A673 (cell line): Measurements from ENCODE around the gene AP3B2. TPM values are rescaled to one million over a fixed set of nuclear protein-coding genes. Genes with fewer than 3 reads are reported as not detected.
A peak's percentile ranks its signal among the peaks of the same experiment; 100 is the strongest.
"Not testable (repeated sequence)": the region's sequence is repeated elsewhere in the genome, so short reads cannot be mapped to it uniquely, and the experiment has no call there.

Experiments
- BruUV-seq: library from RNA; stranded (reverse); fragments of 400-500 nt; replicated peaks from 2 replicates; lab custom pipeline; 2021; lab: Mats Ljungman, UMichigan
- CTCF ChIA-PET: fragments of 300-600 bp; sonication (Branson Sonifier 250); formaldehyde crosslinking; loops from one replicate; lab custom pipeline; 2022; ENCODE audit warnings: antibody characterized with exemption; lab: Charles Lee
- POLR2A ChIA-PET: fragments of 300-600 bp; sonication (Branson Sonifier 250); formaldehyde crosslinking; loops from one replicate; lab custom pipeline; 2022; ENCODE audit warnings: antibody characterized with exemption; ENCODE audit not compliant: low non-redundant PET; lab: Charles Lee
- DNase-seq: peaks from one replicate; pipeline ENCODE4 v3.0.0-alpha.2; 2015; ENCODE audit warnings: low spot score
- H3K27ac ChIP-seq: fragments of 200-600 bp; sonication (generic); 2 replicates; pipeline ENCODE4 v1.5.1; 2016; ENCODE audit warnings: mixed run types, low read depth, mild to moderate bottlenecking, mixed read lengths, antibody characterized with exemption, low read length; ENCODE audit not compliant: poor library complexity, severe bottlenecking
- H3K27me3 ChIP-seq: fragments of 200-600 bp; sonication (generic); replicated peaks from 2 replicates; pipeline ENCODE4 v1.6.1; 2017; ENCODE audit warnings: mixed run types, low read depth, mild to moderate bottlenecking, mixed read lengths, antibody characterized with exemption, low read length; ENCODE audit not compliant: insufficient read depth, poor library complexity
- H3K36me3 ChIP-seq: fragments of 200-600 bp; sonication (generic); 2 replicates; pipeline ENCODE4 v1.6.1; 2016; ENCODE audit warnings: mixed run types, mild to moderate bottlenecking, mixed read lengths, antibody characterized with exemption, low read length; ENCODE audit not compliant: insufficient read depth, poor library complexity, severe bottlenecking
- H3K4me1 ChIP-seq: fragments of 200-600 bp; sonication (generic); 2 replicates; pipeline ENCODE4 v1.6.1; 2017; ENCODE audit warnings: mixed run types, mild to moderate bottlenecking, mixed read lengths, antibody characterized with exemption, low read length; ENCODE audit not compliant: insufficient read depth, poor library complexity, severe bottlenecking
- H3K4me3 ChIP-seq: fragments of 200-600 bp; sonication (generic); 2 replicates; pipeline ENCODE4 v1.5.1; 2016; ENCODE audit warnings: low read depth, mixed run types, mild to moderate bottlenecking, mixed read lengths, low read length; ENCODE audit not compliant: poor library complexity, severe bottlenecking
- H3K9me3 ChIP-seq: fragments of 200-600 bp; sonication (generic); 2 replicates; pipeline ENCODE4 v1.6.1; 2016; ENCODE audit warnings: mixed run types, low read depth, mild to moderate bottlenecking, mixed read lengths, antibody characterized with exemption, low read length; ENCODE audit not compliant: poor library complexity, severe bottlenecking
- EZH2 ChIP-seq: fragments of 200-600 bp; sonication (generic); IDR thresholded peaks from 2 replicates; pipeline ENCODE4 v1.6.1; 2017; ENCODE audit warnings: borderline replicate concordance, low read depth, mild to moderate bottlenecking, mixed read lengths, antibody characterized with exemption, low read length; ENCODE audit not compliant: poor library complexity, severe bottlenecking
- intact Hi-C: fragments of 100-400 bp; cut with micrococcal nuclease; formaldehyde crosslinking; loops from one replicate; pipeline ENCODE4 v1.10.0; 2022; ENCODE audit not compliant: unreplicated experiment
- total RNA-seq: library from RNA; stranded (reverse); gene quantifications from 2 replicates; pipeline ENCODE4 v1.2.3, GENCODE V29; 2021
- TF ChIP-seq, protein P1 (sequence below): fragments of 300-800, 200-600 bp; sonication (generic); conservative IDR thresholded peaks from 2 replicates; pipeline ENCODE4 v1.5.1; 2017; ENCODE audit warnings: low read depth, mild to moderate bottlenecking, antibody characterized with exemption, low read length, moderate library complexity, mixed read lengths

AP3B2 gene
- total RNA-seq, 1 experiment from 2014 or later: 19.0 TPM

DNA sequence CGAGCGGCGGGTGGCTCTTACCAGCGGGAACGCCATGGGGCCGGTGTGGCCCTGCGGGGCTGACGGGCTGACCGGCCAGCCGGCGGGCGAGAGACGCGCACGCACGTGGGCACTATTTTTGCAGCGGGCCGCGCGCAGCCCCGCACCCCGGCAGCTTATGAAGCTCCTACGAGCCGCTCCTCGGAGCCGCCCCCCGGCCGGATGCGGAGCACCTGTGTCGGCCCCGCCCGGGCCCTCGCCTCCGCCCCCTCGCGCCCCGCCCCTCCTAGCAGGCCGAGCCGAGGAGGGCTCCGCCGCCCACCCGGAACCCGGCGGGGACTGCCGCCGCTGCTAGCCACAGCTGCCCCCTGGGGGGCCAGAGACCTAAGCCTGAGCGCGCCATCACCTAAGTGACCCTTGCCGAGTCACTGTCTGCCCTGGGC, 61.8 kb downstream of the AP3B2 start:
- intact Hi-C loops: no loop called here
- peaks cover 6% of the 10 kb centered on the region for H3K4me1 ChIP-seq
- H3K4me3 ChIP-seq: peak overlapping the region; percentile 38
- H3K36me3 ChIP-seq: no peaks in the 10 kb centered on the region
- POLR2A ChIA-PET: no interaction called here
- TF ChIP-seq, protein P1, sequence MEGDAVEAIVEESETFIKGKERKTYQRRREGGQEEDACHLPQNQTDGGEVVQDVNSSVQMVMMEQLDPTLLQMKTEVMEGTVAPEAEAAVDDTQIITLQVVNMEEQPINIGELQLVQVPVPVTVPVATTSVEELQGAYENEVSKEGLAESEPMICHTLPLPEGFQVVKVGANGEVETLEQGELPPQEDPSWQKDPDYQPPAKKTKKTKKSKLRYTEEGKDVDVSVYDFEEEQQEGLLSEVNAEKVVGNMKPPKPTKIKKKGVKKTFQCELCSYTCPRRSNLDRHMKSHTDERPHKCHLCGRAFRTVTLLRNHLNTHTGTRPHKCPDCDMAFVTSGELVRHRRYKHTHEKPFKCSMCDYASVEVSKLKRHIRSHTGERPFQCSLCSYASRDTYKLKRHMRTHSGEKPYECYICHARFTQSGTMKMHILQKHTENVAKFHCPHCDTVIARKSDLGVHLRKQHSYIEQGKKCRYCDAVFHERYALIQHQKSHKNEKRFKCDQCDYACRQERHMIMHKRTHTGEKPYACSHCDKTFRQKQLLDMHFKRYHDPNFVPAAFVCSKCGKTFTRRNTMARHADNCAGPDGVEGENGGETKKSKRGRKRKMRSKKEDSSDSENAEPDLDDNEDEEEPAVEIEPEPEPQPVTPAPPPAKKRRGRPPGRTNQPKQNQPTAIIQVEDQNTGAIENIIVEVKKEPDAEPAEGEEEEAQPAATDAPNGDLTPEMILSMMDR: no peak
- peak; percentile 76 for TF ChIP-seq EZH2
- DNase-seq: no peak
- BruUV-seq: no TSS peak
- no peaks in the 10 kb centered on the region for H3K9me3 ChIP-seq
- peaks cover 82% of the 10 kb centered on the region for H3K27me3 ChIP-seq
- no peak overlapping the region for H3K27ac ChIP-seq
- CTCF ChIA-PET: no interaction called here

DNA sequence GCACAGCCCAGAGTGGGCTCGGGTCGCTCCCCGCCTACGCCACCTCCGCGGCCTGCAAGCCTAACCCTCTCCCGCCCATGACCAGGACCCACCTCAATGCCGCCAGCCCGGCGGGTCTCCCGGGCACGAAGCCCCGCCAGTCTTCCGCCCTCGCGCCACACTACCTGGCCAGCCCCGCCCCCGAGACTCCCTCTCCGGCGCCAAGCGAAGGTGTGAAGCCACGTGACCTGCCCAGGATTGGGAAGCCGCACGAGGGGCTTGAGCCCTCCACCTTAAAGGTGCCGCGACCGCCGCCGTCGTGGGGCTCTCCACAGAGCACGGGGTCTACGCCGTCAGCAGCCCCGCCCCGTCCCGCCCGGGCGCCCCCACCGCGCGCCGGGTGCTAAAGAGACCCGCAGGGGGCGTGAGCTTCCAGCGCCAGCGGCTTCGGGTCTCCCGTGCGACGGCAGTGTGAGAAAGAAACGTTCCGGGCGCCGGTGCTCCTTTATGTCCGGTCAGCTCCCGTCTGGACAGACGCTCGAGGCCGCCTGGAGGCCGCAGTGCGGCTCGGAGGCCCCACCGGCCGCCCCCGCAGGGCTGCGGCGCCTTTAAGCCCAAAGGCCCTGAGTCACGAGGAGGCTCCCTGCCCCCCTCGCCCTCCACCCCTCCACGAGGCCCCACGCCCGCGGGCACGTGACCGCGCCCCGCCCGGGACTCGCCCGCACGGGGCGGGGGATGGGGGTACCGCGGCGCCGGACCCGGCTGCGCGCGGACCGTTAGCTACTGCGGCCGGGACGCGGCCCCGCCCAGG, 62.4 kb downstream of the AP3B2 start, which contains the start of gene CPEB1:
CPEB1 (minus strand) TSS at position 319 of the 790 bp plus-strand sequence. CDS start 18,904 bp downstream, outside the sequence.
- no TSS peak for BruUV-seq
- Histone ChIP-seq H3K27ac (no peak within 1 kb of the TSS), H3K4me1 (peaks cover 6% of the 10 kb centered on the region), H3K36me3 (no peaks in the 10 kb centered on the region), H3K27me3 (peaks cover 82% of the 10 kb centered on the region), H3K4me3 (peak within 1 kb of the TSS; percentile 38), H3K9me3 (no peaks in the 10 kb centered on the region)
- CTCF ChIA-PET: no interaction called here
- POLR2A ChIA-PET: no interaction called here
- peak; percentile 87 for TF ChIP-seq EZH2
- TF ChIP-seq, protein P1: peak; percentile 39
- intact Hi-C loops: no loop called here
- peak; percentile 22 for DNase-seq

DNA sequence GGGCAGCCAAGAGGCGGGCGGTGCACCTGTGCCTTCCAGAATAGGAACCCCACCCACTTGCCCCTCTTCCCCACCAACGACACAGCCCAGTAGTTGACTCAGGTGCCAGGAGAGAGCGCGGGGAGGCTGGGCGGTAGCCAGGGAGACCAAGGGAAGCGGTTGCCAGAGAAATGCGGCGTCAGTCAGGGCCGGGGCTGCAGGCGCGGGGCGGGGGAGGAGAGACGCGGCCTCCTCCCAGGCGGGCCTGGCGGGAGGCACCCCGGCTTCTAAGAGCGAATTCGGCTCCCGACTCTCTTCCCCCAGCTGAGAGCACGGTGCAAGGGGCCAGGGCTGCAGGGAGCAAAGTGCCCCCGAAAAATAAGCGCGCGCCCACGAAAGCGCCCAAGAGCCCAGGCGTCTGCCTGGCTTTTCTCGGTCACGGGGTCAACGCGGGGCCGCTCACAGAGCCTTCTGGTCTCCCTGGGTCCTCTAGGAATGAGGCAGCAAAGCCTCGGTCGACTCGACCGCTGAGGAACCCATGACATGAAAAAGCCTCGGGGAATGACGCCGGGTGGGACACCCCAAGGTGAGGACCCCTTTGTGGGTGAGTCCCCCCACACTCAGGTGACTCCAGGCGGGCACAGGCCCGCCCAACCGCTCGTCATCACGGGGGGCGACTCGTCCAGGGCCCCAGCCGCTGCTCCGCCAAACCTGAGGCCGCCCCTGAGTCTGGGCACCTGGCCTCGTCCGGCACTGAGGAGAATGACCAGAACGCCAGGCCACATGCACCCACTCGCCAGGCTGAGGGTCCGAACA, 63.2 kb downstream of the AP3B2 start:
- no peaks in the 10 kb centered on the region for H3K36me3 ChIP-seq
- H3K27ac ChIP-seq: no peak overlapping the region
- DNase-seq: no peak
- no peaks in the 10 kb centered on the region for H3K9me3 ChIP-seq
- ChIA-PET POLR2A (no interaction called here), CTCF (no interaction called here)
- peaks cover 90% of the 10 kb centered on the region for H3K27me3 ChIP-seq
- H3K4me1 ChIP-seq: peaks cover 6% of the 10 kb centered on the region
- TF ChIP-seq, protein P1: no peak
- TF ChIP-seq EZH2: peak; percentile 78
- intact Hi-C loops: no loop called here
- no TSS peak for BruUV-seq
- H3K4me3 ChIP-seq: no peak overlapping the region

DNA sequence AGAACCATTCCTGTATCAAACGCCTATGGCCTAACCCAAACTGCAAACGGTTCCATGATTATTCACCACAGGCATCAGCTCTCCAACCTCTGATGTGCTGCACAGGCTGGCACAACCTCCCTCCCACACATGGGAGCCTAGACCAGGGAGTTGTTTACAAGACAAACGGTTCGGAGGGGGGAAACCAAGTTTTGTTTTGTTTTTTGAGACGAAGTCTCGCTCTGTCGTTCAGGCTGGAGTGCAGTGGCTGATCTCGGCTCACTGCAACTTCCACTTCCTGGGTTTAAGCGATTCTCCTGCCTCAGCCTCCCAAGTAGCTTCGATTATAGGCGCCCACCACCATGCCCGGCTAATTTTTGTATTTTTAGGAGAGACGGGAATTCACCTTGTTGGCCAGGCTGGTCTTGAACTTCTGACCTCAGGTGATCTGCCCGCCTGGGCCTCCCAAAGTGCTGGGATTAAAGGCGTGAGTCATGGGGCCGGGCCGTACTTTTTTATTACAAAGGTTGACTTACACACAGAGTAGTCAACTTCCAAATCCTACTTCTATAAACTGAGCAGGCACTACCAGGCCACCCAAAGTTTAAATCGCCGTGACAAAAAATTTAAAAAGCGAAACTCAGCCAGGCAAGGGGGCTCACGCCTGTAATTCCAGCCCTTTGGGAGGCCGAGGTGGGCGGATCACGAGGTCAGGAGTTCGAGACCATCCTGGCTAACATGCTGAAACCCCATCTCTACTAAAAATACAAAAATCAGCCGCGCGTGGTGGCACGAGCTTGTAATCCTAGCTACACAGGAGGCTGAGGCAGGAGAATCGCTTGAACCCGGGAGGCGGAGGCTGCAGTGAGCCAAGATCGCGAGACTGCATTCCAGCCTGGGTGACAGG, 64.5 kb downstream of the AP3B2 start:
- H3K27me3 ChIP-seq: peaks cover 98% of the 10 kb centered on the region
- CTCF ChIA-PET, H3K4me1 ChIP-seq, POLR2A ChIA-PET, H3K9me3 ChIP-seq, DNase-seq, H3K4me3 ChIP-seq, H3K36me3 ChIP-seq, H3K27ac ChIP-seq, BruUV-seq, intact Hi-C loops: not testable (repeated sequence)
